Testis (tissue), 2 donors: ENCODE data around the gene OTOF.

Experiments
- POLR2A ChIP-seq: fragments of 450-650 bp; IDR thresholded peaks from one replicate; pipeline ENCODE4 v1.6.1; 2017; ENCODE audit warnings: antibody characterized with exemption, mild to moderate bottlenecking, moderate library complexity
- TF ChIP-seq, protein P1 (sequence below), 3 experiments: fragments of 450-650 bp in 2 of 3; fragments of 200-600 bp in 1 of 3; sonication (generic) in 1 of 3; IDR thresholded peaks; one replicate each; pipeline ENCODE4 v1.5.1; 2016 to 2019; ENCODE audit warnings: antibody characterized with exemption in 3 of 3, mild to moderate bottlenecking in 2 of 3, moderate library complexity in 1 of 3

- TF ChIP-seq, protein P1, sequence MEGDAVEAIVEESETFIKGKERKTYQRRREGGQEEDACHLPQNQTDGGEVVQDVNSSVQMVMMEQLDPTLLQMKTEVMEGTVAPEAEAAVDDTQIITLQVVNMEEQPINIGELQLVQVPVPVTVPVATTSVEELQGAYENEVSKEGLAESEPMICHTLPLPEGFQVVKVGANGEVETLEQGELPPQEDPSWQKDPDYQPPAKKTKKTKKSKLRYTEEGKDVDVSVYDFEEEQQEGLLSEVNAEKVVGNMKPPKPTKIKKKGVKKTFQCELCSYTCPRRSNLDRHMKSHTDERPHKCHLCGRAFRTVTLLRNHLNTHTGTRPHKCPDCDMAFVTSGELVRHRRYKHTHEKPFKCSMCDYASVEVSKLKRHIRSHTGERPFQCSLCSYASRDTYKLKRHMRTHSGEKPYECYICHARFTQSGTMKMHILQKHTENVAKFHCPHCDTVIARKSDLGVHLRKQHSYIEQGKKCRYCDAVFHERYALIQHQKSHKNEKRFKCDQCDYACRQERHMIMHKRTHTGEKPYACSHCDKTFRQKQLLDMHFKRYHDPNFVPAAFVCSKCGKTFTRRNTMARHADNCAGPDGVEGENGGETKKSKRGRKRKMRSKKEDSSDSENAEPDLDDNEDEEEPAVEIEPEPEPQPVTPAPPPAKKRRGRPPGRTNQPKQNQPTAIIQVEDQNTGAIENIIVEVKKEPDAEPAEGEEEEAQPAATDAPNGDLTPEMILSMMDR (IDR thresholded peaks at IDR 0.05): no peak
- TF ChIP-seq POLR2A: no peak
Measured at GRCh38 chr2:26494891-26495290, 17.0 kb upstream of the OTOF start.
